ENCODE results near the gene NRCAM. TPM values are rescaled to one million over a fixed set of nuclear protein-coding genes. Genes with fewer than 3 reads are reported as not detected.

Gene NRCAM
- total and polyA plus RNA-seq, 2 of the 8 experiments (the other 6 are each of a cell fraction or from before 2014, with no cell fraction given), result 2.7 to 3.8 TPM

DNA sequence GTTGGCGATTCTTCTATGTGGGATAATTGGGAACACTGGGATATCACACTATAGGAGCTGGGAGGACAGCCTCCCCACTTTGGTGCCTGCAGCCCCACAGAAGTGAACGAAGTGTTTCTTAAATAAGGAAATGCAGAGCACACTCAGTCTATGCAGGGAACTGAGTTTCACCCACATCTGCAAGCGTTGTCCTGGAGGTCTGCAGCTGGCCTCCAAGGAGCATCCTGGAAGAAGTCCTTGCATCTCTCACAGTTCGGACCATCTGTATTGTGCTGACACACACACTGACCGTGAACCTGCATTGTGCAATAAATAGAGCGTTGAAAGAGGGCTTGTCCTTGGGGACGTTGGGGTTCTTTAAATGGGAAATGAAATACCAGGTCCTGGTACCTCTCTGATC lies 351.9 kb downstream of the NRCAM start:
- H4K20me1 ChIP-seq (replicated peaks in 1 of 2; ENCODE audit: control insufficient read depth in 1 of 2, insufficient read depth in 2 of 2, low read length in 2 of 2), result no peaks in the 10 kb centered on the region
- H2BK120ac ChIP-seq (replicated peaks; ENCODE audit: low read depth, low read length), result no peak overlapping the region
- no peaks in the 10 kb centered on the region for H3K23me2 ChIP-seq (ENCODE audit: low read depth, low read length)
- no peak overlapping the region for H2BK15ac ChIP-seq (ENCODE audit: low read length)
- no peaks in the 10 kb centered on the region for H3K79me1 ChIP-seq (ENCODE audit: low read depth, low read length)
- H3K79me2 ChIP-seq (ENCODE audit: control insufficient read depth in 1 of 2, insufficient read depth in 2 of 2, low read length in 2 of 2), result no peaks in the 10 kb centered on the region
- ChIA-PET CTCF (ENCODE audit: partially characterized antibody) (interaction anchor here (0.7 to 3.7 kb wide), 5 partner anchors 9 to 348 kb away, joined by 3 to 21 read pairs (median 3); no protein-coding TSS in a partner anchor), POLR2A (ENCODE audit: partially characterized antibody) (no interaction called here)
- H3K9ac ChIP-seq (replicated peaks in 1 of 4; ENCODE audit: extremely low read depth in 1 of 4, low read depth in 3 of 4, low read length in 3 of 4), result no peak overlapping the region
- no peak overlapping the region for H2BK12ac ChIP-seq (ENCODE audit: low read depth, low read length)
- H3K9me3 ChIP-seq (ENCODE audit: insufficient read depth in 2 of 2, low read depth in 1 of 2, low read length in 1 of 2), result no peaks in the 10 kb centered on the region
- H2AK5ac ChIP-seq (ENCODE audit: low read depth, low read length), result no peak overlapping the region
- H2BK20ac ChIP-seq (ENCODE audit: low read length), result no peak overlapping the region
- H4K91ac ChIP-seq (replicated peaks; ENCODE audit: insufficient read length, low read length), result no peak overlapping the region
- no peak overlapping the region for H3K56ac ChIP-seq (replicated peaks; ENCODE audit: insufficient read length, low read depth, low read length)
- no peaks in the 10 kb centered on the region for H3K4me1 ChIP-seq (replicated peaks in 1 of 4; ENCODE audit: control insufficient read depth in 3 of 4, insufficient read depth in 4 of 4, low read length in 3 of 4)
- H4K5ac ChIP-seq (ENCODE audit: insufficient read length, low read depth, low read length), result no peak overlapping the region
- no peak overlapping the region for H3K4me3 ChIP-seq (ENCODE audit: extremely low read depth in 1 of 4, insufficient read depth in 2 of 4, low read depth in 3 of 4, low read length in 4 of 4)
- WGBS, 2 experiments (ENCODE audit: extremely low coverage in 1 of 2, insufficient coverage in 1 of 2, insufficient read length in 1 of 2, insufficient replicate concordance in 2 of 2, low coverage in 1 of 2, low lambda C conversion rate in 2 of 2, missing lambda C conversion rate in 1 of 2), result 96% methylated on average over 7 of the region's 7 CpGs; no CpG with 5 or more reads in 1 of the 2 experiments
- H4K8ac ChIP-seq (ENCODE audit: extremely low read depth, insufficient read depth, low read length), result no peak overlapping the region
- DNase-seq (ENCODE audit: low read depth in 1 of 2, low spot score in 2 of 2) (no peak), FAIRE-seq (no peak)
- no peak overlapping the region for H3K27ac ChIP-seq (ENCODE audit: low read depth, low read length)
- H2BK5ac ChIP-seq (ENCODE audit: low read depth, low read length), result no peak overlapping the region
- no peak overlapping the region for H3K14ac ChIP-seq (ENCODE audit: insufficient read length)
- no peaks in the 10 kb centered on the region for H3K36me3 ChIP-seq (ENCODE audit: control insufficient read depth in 2 of 4, insufficient read depth in 4 of 4, low read length in 3 of 4)
- no peak for TF ChIP-seq POLR2A (IDR thresholded peaks at IDR 0.05; ENCODE audit: control extremely low read depth in 1 of 2, low read depth in 2 of 2, low read length in 2 of 2)
- no peak for TF ChIP-seq NANOG (IDR thresholded peaks at IDR 0.05; ENCODE audit: insufficient read depth, low read depth, low read length, poor library complexity, severe bottlenecking)
- H3K4me2 ChIP-seq (ENCODE audit: insufficient read depth in 1 of 2, low read depth in 2 of 2, low read length in 2 of 2), result no peak overlapping the region
- H3K18ac ChIP-seq (ENCODE audit: extremely low read depth, low read length), result no peak overlapping the region
- H3K23ac ChIP-seq (ENCODE audit: insufficient read length), result no peak overlapping the region
- H3K27me3 ChIP-seq (replicated peaks in 1 of 4; ENCODE audit: control insufficient read depth in 3 of 4, extremely low read depth in 1 of 4, insufficient read depth in 3 of 4, low read length in 3 of 4), result no peaks in the 10 kb centered on the region
- no peak overlapping the region for H3K4ac ChIP-seq (replicated peaks; ENCODE audit: insufficient read length, low read depth, low read length)
- no peak overlapping the region for H2AFZ ChIP-seq (ENCODE audit: low read length)

Measured in H1 (cell line).